NB4 (cell line): ENCODE data around the gene IGSF21.

ENCODE experiments used
- DNase-seq: peaks from one replicate; pipeline ENCODE4 v3.0.0; 2010; ENCODE audit warnings: low read depth
- H3K4me3 ChIP-seq: one replicate; pipeline ENCODE4 v1.5.1; 2011; ENCODE audit warnings: mild to moderate bottlenecking, low read depth, low read length, moderate library complexity
- CTCF ChIP-seq: IDR thresholded peaks from one replicate; pipeline ENCODE4 v1.5.1; 2012; ENCODE audit warnings: low read depth, low read length
- MAX ChIP-seq: IDR thresholded peaks from 2 replicates; pipeline ENCODE4 v1.6.1; 2011; ENCODE audit warnings: low read depth, low read length
- MYC ChIP-seq: IDR thresholded peaks from 2 replicates; pipeline ENCODE4 v1.6.1; 2011; ENCODE audit warnings: low read depth, low read length
- POLR2A ChIP-seq: IDR thresholded peaks from 2 replicates; pipeline ENCODE4 v1.6.1; 2011; ENCODE audit warnings: mild to moderate bottlenecking; ENCODE audit not compliant: insufficient read length; ENCODE audit errors: extremely low read depth

Gene IGSF21

GRCh38 chr1:18352636-18353265, 245.2 kb downstream of the IGSF21 start:
- no peak overlapping the region for H3K4me3 ChIP-seq
- no peak for TF ChIP-seq MYC
- no peak for TF ChIP-seq MAX
- TF ChIP-seq POLR2A, result no peak
- TF ChIP-seq CTCF, result no peak
- DNase-seq, result no peak

- DNase-seq, result no peak
- no peak for TF ChIP-seq MYC
- H3K4me3 ChIP-seq, result no peak overlapping the region
These were observed 245.9 kb downstream of the IGSF21 start for GRCh38 chr1:18353528-18353927.

- no peak for TF ChIP-seq MYC
- no peak for TF ChIP-seq CTCF
- no peak for TF ChIP-seq MAX
- no peak for TF ChIP-seq POLR2A
- H3K4me3 ChIP-seq, result no peak overlapping the region
- DNase-seq, result no peak
These were observed 246.4 kb downstream of the IGSF21 start for GRCh38 chr1:18353992-18354391.

GRCh38 chr1:18354612-18355011, 247.0 kb downstream of the IGSF21 start:
- TF ChIP-seq CTCF (no peak), POLR2A (no peak), MYC (no peak), MAX (no peak)
- no peak overlapping the region for H3K4me3 ChIP-seq
- DNase-seq, result no peak

- DNase-seq, result no peak
- no peak overlapping the region for H3K4me3 ChIP-seq
- TF ChIP-seq POLR2A (no peak), MAX (no peak), CTCF (no peak), MYC (no peak)
These were observed 250.1 kb downstream of the IGSF21 start for GRCh38 chr1:18357622-18358230.

GRCh38 chr1:18358600-18358999, 251.0 kb downstream of the IGSF21 start:
- no peak for TF ChIP-seq MAX
- no peak for TF ChIP-seq POLR2A
- TF ChIP-seq MYC, result no peak
- TF ChIP-seq CTCF, result no peak
- DNase-seq, result no peak
- no peak overlapping the region for H3K4me3 ChIP-seq
